Lung (tissue), 12 donors: ENCODE results near the gene CACNA1G. TPM values are rescaled to one million over a fixed set of nuclear protein-coding genes. Genes with fewer than 3 reads are reported as not detected.

Experiments used
- ATAC-seq: fragments of 200-7000 bp; cut with Tn5 transposase; one replicate; pipeline ENCODE4 v1.9.1; 2020; ENCODE audit warnings: moderate number of reproducible peaks; ENCODE audit not compliant: insufficient read depth, low FRiP score
- DNase-seq, 3 donors: peaks; one replicate each; pipeline ENCODE4 v3.0.0-alpha.2; 2013 to 2017
- H3K27ac ChIP-seq, 2 donors: one replicate each; pipeline ENCODE4 v1.5.1; 2013; ENCODE audit warnings: mild to moderate bottlenecking in 2 of 2, moderate library complexity in 2 of 2, control low read depth in 1 of 2, inconsistent platforms in 1 of 2, low read depth in 1 of 2, low read length in 1 of 2
- H3K27me3 ChIP-seq, 3 donors: one replicate each; pipeline ENCODE4 v1.5.1; 2013; ENCODE audit warnings: low read length in 2 of 3; ENCODE audit not compliant: control insufficient read depth in 3 of 3, insufficient read depth in 3 of 3
- H3K36me3 ChIP-seq, 4 donors: one replicate each; pipeline ENCODE4 v1.5.1; 2013; ENCODE audit warnings: low read length in 4 of 4, mild to moderate bottlenecking in 1 of 4, moderate library complexity in 1 of 4; ENCODE audit not compliant: control insufficient read depth in 4 of 4, insufficient read depth in 4 of 4
- H3K4me1 ChIP-seq, 5 donors: one replicate each; pipeline ENCODE4 v1.5.1; 2013; ENCODE audit warnings: low read length in 5 of 5, mild to moderate bottlenecking in 2 of 5, moderate library complexity in 1 of 5; ENCODE audit not compliant: control insufficient read depth in 5 of 5, insufficient read depth in 5 of 5
- H3K4me3 ChIP-seq: one replicate; pipeline ENCODE4 v1.5.1; 2013; ENCODE audit warnings: mild to moderate bottlenecking, control low read depth, moderate library complexity
- H3K9ac ChIP-seq, 2 donors: one replicate each; pipeline ENCODE4 v1.5.1; 2013; ENCODE audit warnings: low read length in 2 of 2, control low read depth in 1 of 2; ENCODE audit not compliant: insufficient read depth in 1 of 2
- H3K9me3 ChIP-seq, 4 donors: one replicate each; pipeline ENCODE4 v1.5.1; 2013; ENCODE audit warnings: low read length in 3 of 4, mild to moderate bottlenecking in 1 of 4, moderate library complexity in 1 of 4; ENCODE audit not compliant: control insufficient read depth in 4 of 4, insufficient read depth in 3 of 4
- WGBS, 2 donors: extraction: QIAGEN DNeasy Blood & Tissue Kit; methylation state at CpG; one replicate each; pipeline ENCODE4 v1.1.7; 2013; 5-methylcytosine and 5-hydroxymethylcytosine counted together
- polyA plus RNA-seq, 2 donors: library from polyadenylated mRNA; stranded (reverse); fragments of 200-250 nt; gene quantifications; one replicate each; pipeline ENCODE4 v1.2.1, GENCODE V29; 2013
- total RNA-seq, 2 donors: library from RNA; depleted of rRNA in 1 of 2; stranded (reverse); fragments of >200 nt in 1 of 2; gene quantifications; one replicate each; pipeline ENCODE4 v1.2.1, GENCODE V29; 2014 to 2021
- TF ChIP-seq, protein P1 (sequence below): IDR thresholded peaks from 2 replicates; pipeline ENCODE4 v1.5.1; 2012; ENCODE audit warnings: mild to moderate bottlenecking; ENCODE audit errors: control extremely low read depth, extremely low read depth
- donor health status: control.
- donor health status: control.
- donor health status: Bipolar disorder and iron deficiency.
- donor health status: healthy.
- donor health status: DM: yes; HTN: yes; CAD: no.

The CACNA1G gene
- total and polyA plus RNA-seq, 4 donors, result 0.14 to 3.6 (median 0.24) TPM

DNA sequence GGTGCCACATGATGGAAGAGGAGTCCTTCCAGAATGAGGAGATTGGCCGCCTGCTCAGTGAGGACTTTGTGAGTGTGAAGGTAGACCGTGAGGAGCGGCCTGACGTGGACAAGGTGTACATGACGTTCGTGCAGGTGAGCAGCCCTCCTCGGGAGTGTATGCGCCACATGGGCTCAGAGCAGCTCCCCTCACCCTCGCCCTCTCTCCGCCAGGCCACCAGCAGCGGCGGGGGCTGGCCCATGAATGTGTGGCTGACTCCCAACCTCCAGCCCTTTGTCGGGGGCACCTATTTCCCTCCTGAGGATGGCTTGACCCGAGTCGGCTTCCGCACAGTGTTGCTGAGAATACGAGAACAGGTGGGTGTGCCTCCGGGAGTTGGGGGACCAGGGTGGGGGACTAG lies 11.7 kb upstream of the CACNA1G start:
- no peak for ATAC-seq
- peaks cover 0 to 9% (median 3%) of the 10 kb centered on the region in 4 donors for H3K36me3 ChIP-seq
- no peak overlapping the region for H3K4me3 ChIP-seq
- DNase-seq, result no peak
- H3K9ac ChIP-seq, result no peak overlapping the region
- WGBS, 2 donors, result 85 to 89% methylated on average over 18 of the region's 18 CpGs
- no peaks in the 10 kb centered on the region for H3K27me3 ChIP-seq
- TF ChIP-seq, protein P1, sequence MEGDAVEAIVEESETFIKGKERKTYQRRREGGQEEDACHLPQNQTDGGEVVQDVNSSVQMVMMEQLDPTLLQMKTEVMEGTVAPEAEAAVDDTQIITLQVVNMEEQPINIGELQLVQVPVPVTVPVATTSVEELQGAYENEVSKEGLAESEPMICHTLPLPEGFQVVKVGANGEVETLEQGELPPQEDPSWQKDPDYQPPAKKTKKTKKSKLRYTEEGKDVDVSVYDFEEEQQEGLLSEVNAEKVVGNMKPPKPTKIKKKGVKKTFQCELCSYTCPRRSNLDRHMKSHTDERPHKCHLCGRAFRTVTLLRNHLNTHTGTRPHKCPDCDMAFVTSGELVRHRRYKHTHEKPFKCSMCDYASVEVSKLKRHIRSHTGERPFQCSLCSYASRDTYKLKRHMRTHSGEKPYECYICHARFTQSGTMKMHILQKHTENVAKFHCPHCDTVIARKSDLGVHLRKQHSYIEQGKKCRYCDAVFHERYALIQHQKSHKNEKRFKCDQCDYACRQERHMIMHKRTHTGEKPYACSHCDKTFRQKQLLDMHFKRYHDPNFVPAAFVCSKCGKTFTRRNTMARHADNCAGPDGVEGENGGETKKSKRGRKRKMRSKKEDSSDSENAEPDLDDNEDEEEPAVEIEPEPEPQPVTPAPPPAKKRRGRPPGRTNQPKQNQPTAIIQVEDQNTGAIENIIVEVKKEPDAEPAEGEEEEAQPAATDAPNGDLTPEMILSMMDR, result no peak
- H3K4me1 ChIP-seq, result peaks cover 0 to 14% (median 5%) of the 10 kb centered on the region in 5 donors
- no peaks in the 10 kb centered on the region for H3K9me3 ChIP-seq
- H3K27ac ChIP-seq, result no peak overlapping the region

DNA sequence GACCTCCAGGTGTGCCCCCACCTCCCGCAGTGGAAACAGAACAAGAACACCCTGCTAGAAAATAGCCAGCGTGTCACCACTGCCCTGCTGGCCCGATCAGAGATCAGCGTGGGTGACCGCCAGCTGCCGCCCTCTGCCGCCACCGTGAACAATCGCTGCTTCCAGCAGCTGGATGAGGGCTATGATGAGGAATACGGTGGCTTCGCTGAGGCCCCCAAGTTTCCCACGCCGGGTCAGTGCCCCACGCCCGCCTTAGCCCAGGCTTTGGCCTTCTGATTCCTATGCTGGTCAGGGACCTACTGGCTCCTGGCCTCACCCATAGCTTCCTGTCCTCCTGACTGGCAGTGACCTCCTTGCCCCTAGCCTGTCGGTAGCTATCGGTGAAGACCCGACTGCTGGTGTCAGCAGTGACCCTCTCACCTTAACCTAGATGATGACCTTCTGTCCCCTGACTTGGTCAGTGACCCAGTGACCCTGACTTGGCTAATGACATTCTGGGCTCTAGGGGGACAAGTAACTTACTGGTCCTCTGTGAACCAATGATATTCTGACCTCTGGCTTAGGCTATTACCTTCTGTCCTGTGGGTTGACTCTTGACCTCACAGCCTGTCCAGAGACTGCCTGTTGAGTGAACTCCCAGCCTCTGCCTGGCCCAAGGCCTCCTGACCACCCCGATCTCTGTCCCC lies 11.1 kb upstream of the CACNA1G start:
- no peak overlapping the region for H3K27ac ChIP-seq
- H3K36me3 ChIP-seq, result peaks cover 0 to 9% (median 3%) of the 10 kb centered on the region in 4 donors
- H3K4me3 ChIP-seq, result no peak overlapping the region
- no peaks in the 10 kb centered on the region for H3K9me3 ChIP-seq
- TF ChIP-seq, protein P1, result no peak
- peaks cover 0 to 14% (median 5%) of the 10 kb centered on the region in 5 donors for H3K4me1 ChIP-seq
- ATAC-seq (no peak), DNase-seq (no peak)
- no peak overlapping the region for H3K9ac ChIP-seq
- H3K27me3 ChIP-seq, result no peaks in the 10 kb centered on the region
- WGBS, 2 donors, result 92 to 95% methylated on average over 19 of the region's 19 CpGs

DNA sequence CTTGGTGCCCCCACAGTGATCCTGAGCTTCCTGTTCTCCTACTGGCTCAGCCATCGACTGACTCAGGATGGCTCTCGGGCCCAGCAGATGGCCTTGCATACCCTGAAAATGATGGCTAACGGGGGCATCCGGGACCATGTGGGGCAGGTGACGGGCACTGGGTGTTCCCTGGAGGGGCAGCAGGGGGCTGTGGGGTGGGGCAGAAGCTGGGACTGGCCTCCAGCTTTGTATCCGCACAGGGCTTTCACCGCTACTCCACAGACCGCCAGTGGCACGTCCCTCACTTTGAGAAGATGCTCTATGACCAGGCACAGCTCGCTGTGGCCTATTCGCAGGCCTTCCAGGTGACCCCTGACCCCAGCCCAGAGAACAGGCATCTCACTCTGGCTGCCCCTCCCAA lies 10.5 kb upstream of the CACNA1G start:
- H3K27me3 ChIP-seq, result no peaks in the 10 kb centered on the region
- DNase-seq (no peak), ATAC-seq (no peak)
- TF ChIP-seq, protein P1, result no peak
- no peak overlapping the region for H3K27ac ChIP-seq
- peaks cover 0 to 14% (median 5%) of the 10 kb centered on the region in 5 donors for H3K4me1 ChIP-seq
- no peak overlapping the region for H3K4me3 ChIP-seq
- 95 to 96% methylated on average over 11 of the region's 11 CpGs for WGBS, 2 donors
- H3K9me3 ChIP-seq, result no peaks in the 10 kb centered on the region
- no peak overlapping the region for H3K9ac ChIP-seq
- H3K36me3 ChIP-seq, result peaks cover 0 to 9% (median 3%) of the 10 kb centered on the region in 4 donors
